HCT116 (cell line): ENCODE results near the gene KLHDC10. TPM values are rescaled to one million over a fixed set of nuclear protein-coding genes. Genes with fewer than 3 reads are reported as not detected.

Source experiments
- ATAC-seq: fragments of 200-7000 bp; cut with Tn5 transposase; 2 replicates; pipeline ENCODE4 v1.9.1; 2020; ENCODE audit warnings: mild to moderate bottlenecking, moderate library complexity
- BruUV-seq: library from RNA; stranded (reverse); fragments of 400-500 nt; replicated peaks from 2 replicates; lab custom pipeline; 2021; lab: Mats Ljungman, UMichigan
- CTCF ChIA-PET: fragments of 300-600 bp; sonication (Branson Sonifier 250); formaldehyde crosslinking; loops from one replicate; lab custom pipeline; 2021; ENCODE audit warnings: antibody characterized with exemption; lab: Charles Lee
- POLR2A ChIA-PET: fragments of 300-600, 350-600 bp; sonication (Branson Sonifier 250); formaldehyde crosslinking; loops from one replicate; lab custom pipeline; 2021; ENCODE audit warnings: antibody characterized with exemption; lab: Charles Lee
- RAD21 ChIA-PET, 2 experiments: fragments of 300-600 bp; sonication (Branson Sonifier 250); formaldehyde crosslinking; loops; one replicate each; lab custom pipeline; 2023; ENCODE audit warnings: low total read pairs in 2 of 2; ENCODE audit not compliant: uncharacterized antibody in 2 of 2, unreplicated experiment in 2 of 2, low non-redundant PET in 1 of 2; lab: Charles Lee
- DNase-seq: peaks from one replicate; pipeline ENCODE4 v3.0.0-alpha.2; 2010; ENCODE audit warnings: low read depth, low spot score
- H2AFZ ChIP-seq: fragments of 200-600 bp; shearing (Covaris generic), sonication (generic); 2 replicates; pipeline ENCODE4 v1.6.1; 2017; ENCODE audit warnings: low read depth, mixed run types, mixed read lengths, antibody characterized with exemption, low read length; ENCODE audit not compliant: poor library complexity, severe bottlenecking
- H3K27ac ChIP-seq: 2 replicates; pipeline ENCODE4 v1.5.1; 2012; ENCODE audit warnings: low read depth, low read length
- H3K27me3 ChIP-seq: fragments of 200-600 bp; sonication (generic); 2 replicates; pipeline ENCODE4 v1.6.1; 2016; ENCODE audit warnings: mixed run types, low read length, mixed read lengths; ENCODE audit not compliant: insufficient read depth
- H3K36me3 ChIP-seq, 2 experiments: fragments of 200-500 bp in 1 of 2; fragments of 200-600 bp in 1 of 2; sonication (Bioruptor generic) in 1 of 2; sonication (generic) in 1 of 2; 2 replicates each; pipeline versions ENCODE4 v1.5.1 to v1.6.1; 2014 to 2016; ENCODE audit warnings: low read length in 2 of 2, inconsistent platforms in 1 of 2, mixed read lengths in 1 of 2, mixed run types in 1 of 2; ENCODE audit not compliant: insufficient read depth in 2 of 2, control insufficient read depth in 1 of 2
- H3K4me1 ChIP-seq, 2 experiments: fragments of 200-600 bp in 1 of 2; sonication (generic) in 1 of 2; 2 replicates each; pipeline versions ENCODE4 v1.5.1 to v1.6.1; 2012 to 2017; ENCODE audit warnings: low read length in 2 of 2, inconsistent platforms in 1 of 2, mild to moderate bottlenecking in 1 of 2, mixed read lengths in 1 of 2, mixed run types in 1 of 2, moderate library complexity in 1 of 2; ENCODE audit not compliant: insufficient read depth in 2 of 2, control insufficient read depth in 1 of 2
- H3K4me2 ChIP-seq: fragments of 200-600 bp; sonication (generic); 2 replicates; pipeline ENCODE4 v1.6.1; 2017; ENCODE audit warnings: mixed run types, low read length, mixed read lengths
- H3K4me3 ChIP-seq, 2 experiments: fragments of 200-600 bp in 1 of 2; sonication (generic) in 1 of 2; replicated peaks in 1 of 2; 2 replicates each; pipeline ENCODE4 v1.5.1; 2011 to 2016; ENCODE audit warnings: low read length in 2 of 2, control low read depth in 1 of 2, low read depth in 1 of 2, mild to moderate bottlenecking in 1 of 2, mixed read lengths in 1 of 2, mixed run types in 1 of 2
- H3K79me2 ChIP-seq: fragments of 200-600 bp; sonication (generic); 2 replicates; pipeline ENCODE4 v1.6.1; 2017; ENCODE audit warnings: mild to moderate bottlenecking, mixed run types, low read length, moderate library complexity, mixed read lengths; ENCODE audit not compliant: insufficient read depth
- H3K9ac ChIP-seq: fragments of 200-600 bp; sonication (generic); 2 replicates; pipeline ENCODE4 v1.6.1; 2016; ENCODE audit warnings: low read length, mixed read lengths
- H3K9me2 ChIP-seq: fragments of 200-600 bp; sonication (generic), shearing (Covaris generic); 2 replicates; pipeline ENCODE4 v1.6.1; 2017; ENCODE audit warnings: mixed run types, mild to moderate bottlenecking, moderate library complexity; ENCODE audit not compliant: insufficient read depth
- H3K9me3 ChIP-seq, 2 experiments: fragments of 200-500 bp in 1 of 2; fragments of 200-600 bp in 1 of 2; sonication (Bioruptor generic) in 1 of 2; sonication (generic) in 1 of 2; 2 replicates each; pipeline ENCODE4 v1.6.1; 2014 to 2017; ENCODE audit warnings: low read length in 2 of 2, mixed read lengths in 2 of 2, inconsistent platforms in 1 of 2, low read depth in 1 of 2, mild to moderate bottlenecking in 1 of 2, mixed run types in 1 of 2, moderate library complexity in 1 of 2; ENCODE audit not compliant: control insufficient read depth in 1 of 2, insufficient read depth in 1 of 2
- H4K20me1 ChIP-seq: fragments of 200-600 bp; sonication (generic), shearing (Covaris generic); 2 replicates; pipeline ENCODE4 v1.6.1; 2017; ENCODE audit warnings: mixed run types, mild to moderate bottlenecking, moderate library complexity; ENCODE audit not compliant: insufficient read depth
- CBX3 ChIP-seq: IDR thresholded peaks from 2 replicates; pipeline ENCODE4 v1.6.1; 2012; ENCODE audit warnings: low read depth
- CEBPB ChIP-seq: IDR thresholded peaks from 2 replicates; pipeline ENCODE4 v1.6.1; 2012; ENCODE audit warnings: low read depth
- EZH2 ChIP-seq: fragments of 200-600 bp; sonication (generic); IDR thresholded peaks from 2 replicates; pipeline ENCODE4 v1.6.1; 2017; ENCODE audit warnings: antibody characterized with exemption, mixed run types
- EZH2phosphoT487 ChIP-seq: fragments of 200-600 bp; IDR thresholded peaks from 2 replicates; pipeline ENCODE4 v1.6.1; 2018; ENCODE audit warnings: antibody characterized with exemption, borderline replicate concordance
- FOSL1 ChIP-seq: IDR thresholded peaks from 2 replicates; pipeline ENCODE4 v1.6.1; 2012; ENCODE audit warnings: low read depth
- JUND ChIP-seq: IDR thresholded peaks from 2 replicates; pipeline ENCODE4 v1.6.1; 2012
- POLR2AphosphoS5 ChIP-seq: IDR thresholded peaks from 2 replicates; pipeline ENCODE4 v1.6.1; 2011; ENCODE audit warnings: mild to moderate bottlenecking, low read depth, low read length, moderate library complexity
- RAD21 ChIP-seq: IDR thresholded peaks from 2 replicates; pipeline ENCODE4 v1.6.1; 2012; ENCODE audit warnings: low read depth, mild to moderate bottlenecking
- REST ChIP-seq: IDR thresholded peaks from 2 replicates; pipeline ENCODE4 v1.6.1; 2012; ENCODE audit warnings: low read depth
- SP1 ChIP-seq: IDR thresholded peaks from 2 replicates; pipeline ENCODE4 v1.6.1; 2012; ENCODE audit warnings: low read depth
- TCF7L2 ChIP-seq: IDR thresholded peaks from 2 replicates; pipeline ENCODE4 v1.7.0; 2011; ENCODE audit warnings: borderline replicate concordance, inconsistent platforms; ENCODE audit not compliant: insufficient read depth, insufficient read length; ENCODE audit errors: extremely low read depth
- YY1 ChIP-seq: IDR thresholded peaks from 2 replicates; pipeline ENCODE4 v1.6.1; 2011; ENCODE audit warnings: low read length, low read depth, moderate library complexity, mild to moderate bottlenecking; ENCODE audit not compliant: insufficient replicate concordance; ENCODE audit errors: extremely low read depth
- intact Hi-C: fragments of 100-400 bp; cut with micrococcal nuclease; formaldehyde crosslinking; loops from 2 replicates; pipeline ENCODE4 v1.10.0; 2022
- total RNA-seq: library from RNA; stranded (reverse); gene quantifications from one replicate; pipeline ENCODE4 v1.2.1, GENCODE V29; 2021; ENCODE audit not compliant: unreplicated experiment
- TF ChIP-seq, protein P1 (sequence below): IDR thresholded peaks from 2 replicates; pipeline ENCODE4 v1.6.1; 2012
- TF ChIP-seq, protein P2 (sequence below): IDR thresholded peaks from 2 replicates; pipeline ENCODE4 v1.6.1; 2011; ENCODE audit warnings: mild to moderate bottlenecking, low read length, moderate library complexity; ENCODE audit not compliant: insufficient replicate concordance; ENCODE audit errors: extremely low read depth

KLHDC10 gene
- total RNA-seq, 1 experiment from 2014 or later, result 25.8 TPM

GRCh38 chr7:130118294-130118693 is 48.0 kb downstream of the KLHDC10 start:
- Histone ChIP-seq H3K79me2 (no peaks in the 10 kb centered on the region), H3K27me3 (no peaks in the 10 kb centered on the region), H3K9me3 (no peaks in the 10 kb centered on the region), H3K4me2 (no peak overlapping the region)
- intact Hi-C loops, result no loop called here
- TF ChIP-seq, protein P1, sequence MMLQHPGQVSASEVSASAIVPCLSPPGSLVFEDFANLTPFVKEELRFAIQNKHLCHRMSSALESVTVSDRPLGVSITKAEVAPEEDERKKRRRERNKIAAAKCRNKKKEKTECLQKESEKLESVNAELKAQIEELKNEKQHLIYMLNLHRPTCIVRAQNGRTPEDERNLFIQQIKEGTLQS, result no peak
- TF ChIP-seq JUND, result no peak
- no peak for TF ChIP-seq CBX3
- no peak for TF ChIP-seq CEBPB
- TF ChIP-seq RAD21, result no peak
- TF ChIP-seq POLR2AphosphoS5, result no peak
- no peak for TF ChIP-seq YY1
- TF ChIP-seq REST, result no peak
- TF ChIP-seq EZH2phosphoT487, result no peak
- TF ChIP-seq, protein P2, sequence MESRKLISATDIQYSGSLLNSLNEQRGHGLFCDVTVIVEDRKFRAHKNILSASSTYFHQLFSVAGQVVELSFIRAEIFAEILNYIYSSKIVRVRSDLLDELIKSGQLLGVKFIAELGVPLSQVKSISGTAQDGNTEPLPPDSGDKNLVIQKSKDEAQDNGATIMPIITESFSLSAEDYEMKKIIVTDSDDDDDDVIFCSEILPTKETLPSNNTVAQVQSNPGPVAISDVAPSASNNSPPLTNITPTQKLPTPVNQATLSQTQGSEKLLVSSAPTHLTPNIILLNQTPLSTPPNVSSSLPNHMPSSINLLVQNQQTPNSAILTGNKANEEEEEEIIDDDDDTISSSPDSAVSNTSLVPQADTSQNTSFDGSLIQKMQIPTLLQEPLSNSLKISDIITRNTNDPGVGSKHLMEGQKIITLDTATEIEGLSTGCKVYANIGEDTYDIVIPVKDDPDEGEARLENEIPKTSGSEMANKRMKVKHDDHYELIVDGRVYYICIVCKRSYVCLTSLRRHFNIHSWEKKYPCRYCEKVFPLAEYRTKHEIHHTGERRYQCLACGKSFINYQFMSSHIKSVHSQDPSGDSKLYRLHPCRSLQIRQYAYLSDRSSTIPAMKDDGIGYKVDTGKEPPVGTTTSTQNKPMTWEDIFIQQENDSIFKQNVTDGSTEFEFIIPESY, result no peak
- TF ChIP-seq TCF7L2, result no peak
- TF ChIP-seq SP1, result no peak
- TF ChIP-seq EZH2, result no peak
- TF ChIP-seq FOSL1, result no peak
- TF ChIP-seq, all 23 proteins: peak for 0
- Histone ChIP-seq H3K27ac (no peak overlapping the region), H3K36me3 (peaks cover 5 to 7% of the 10 kb centered on the region in 2 experiments; a peak in 1 of 4 replicates), H3K9ac (no peak overlapping the region), H4K20me1 (no peaks in the 10 kb centered on the region), H3K4me1 (peaks cover 0 to 12% of the 10 kb centered on the region in 2 experiments; a peak in 2 of 4 replicates), H3K4me3 (no peak overlapping the region), H2AFZ (no peak overlapping the region), H3K9me2 (no peaks in the 10 kb centered on the region)
- BruUV-seq, result no TSS peak
- ChIA-PET CTCF (no interaction called here), POLR2A (no interaction called here), RAD21 (no interaction called here)
- no peak for DNase-seq
- no peak for ATAC-seq
